ENCODE data around the gene TXLNA.
"Not testable (repeated sequence)": the region's sequence is repeated elsewhere in the genome, so short reads cannot be mapped to it uniquely, and the experiment has no call there.

The TXLNA gene

DNA sequence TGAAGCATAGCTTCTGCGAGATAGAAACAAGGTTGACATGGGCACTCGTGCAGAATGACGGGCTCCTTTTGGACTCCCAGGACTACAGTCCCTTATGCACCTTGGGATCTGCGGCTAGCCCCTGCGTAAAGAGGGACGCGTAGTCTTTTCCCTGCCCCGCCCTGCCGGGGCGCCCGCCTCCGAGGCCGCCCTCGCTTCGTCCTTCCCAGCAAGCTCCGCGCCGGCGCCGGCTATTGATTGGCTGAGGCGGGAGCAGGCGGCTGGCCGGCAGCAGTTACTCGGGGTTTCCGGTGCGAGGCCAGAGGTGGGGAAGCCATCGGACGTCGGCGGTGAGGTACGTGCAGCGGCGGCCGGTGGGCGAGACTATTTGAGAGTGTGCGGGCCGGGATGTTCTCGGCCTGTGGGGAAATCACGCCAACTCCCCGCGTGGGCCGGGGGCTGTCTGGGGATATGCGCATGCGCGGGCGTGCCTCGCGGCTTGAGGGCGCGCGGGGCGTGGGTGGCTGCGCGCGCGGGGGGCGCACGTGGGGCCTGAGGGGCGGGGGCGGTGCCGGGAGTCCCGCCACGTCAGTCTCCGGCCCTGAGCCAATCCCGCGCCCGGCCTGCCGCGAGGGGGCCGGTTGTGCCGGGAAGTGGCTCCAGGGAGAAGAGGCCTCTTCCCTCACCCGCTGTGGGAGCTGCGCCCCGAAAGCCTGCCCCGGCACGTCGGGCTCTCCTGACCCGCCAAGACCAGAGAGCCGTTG lies at the start of gene TXLNA:
TXLNA (plus strand) TSS at position 233 of the 743 bp plus-strand sequence. CDS start 671 bp downstream, outside the sequence.
- TF ChIP-seq, protein P1, sequence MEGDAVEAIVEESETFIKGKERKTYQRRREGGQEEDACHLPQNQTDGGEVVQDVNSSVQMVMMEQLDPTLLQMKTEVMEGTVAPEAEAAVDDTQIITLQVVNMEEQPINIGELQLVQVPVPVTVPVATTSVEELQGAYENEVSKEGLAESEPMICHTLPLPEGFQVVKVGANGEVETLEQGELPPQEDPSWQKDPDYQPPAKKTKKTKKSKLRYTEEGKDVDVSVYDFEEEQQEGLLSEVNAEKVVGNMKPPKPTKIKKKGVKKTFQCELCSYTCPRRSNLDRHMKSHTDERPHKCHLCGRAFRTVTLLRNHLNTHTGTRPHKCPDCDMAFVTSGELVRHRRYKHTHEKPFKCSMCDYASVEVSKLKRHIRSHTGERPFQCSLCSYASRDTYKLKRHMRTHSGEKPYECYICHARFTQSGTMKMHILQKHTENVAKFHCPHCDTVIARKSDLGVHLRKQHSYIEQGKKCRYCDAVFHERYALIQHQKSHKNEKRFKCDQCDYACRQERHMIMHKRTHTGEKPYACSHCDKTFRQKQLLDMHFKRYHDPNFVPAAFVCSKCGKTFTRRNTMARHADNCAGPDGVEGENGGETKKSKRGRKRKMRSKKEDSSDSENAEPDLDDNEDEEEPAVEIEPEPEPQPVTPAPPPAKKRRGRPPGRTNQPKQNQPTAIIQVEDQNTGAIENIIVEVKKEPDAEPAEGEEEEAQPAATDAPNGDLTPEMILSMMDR (conservative IDR thresholded peaks at IDR 0.05; ENCODE audit: low read depth, low read length): no peak
- Histone ChIP-seq H3K79me2 (ENCODE audit: insufficient read depth, low read depth) (peaks cover 45% of the 10 kb centered on the region), H3K4me2 (peak within 1 kb of the TSS; percentile 79), H3K4me3 (IDR thresholded peaks at IDR 0.05; ENCODE audit: insufficient read depth, low read depth, low read length) (peak within 1 kb of the TSS; percentile 48), H2AFZ (ENCODE audit: low read depth) (peak within 1 kb of the TSS; percentile 62), H3K4me1 (ENCODE audit: low read depth, poor library complexity, severe bottlenecking) (peaks cover 65% of the 10 kb centered on the region), H3K27me3 (ENCODE audit: insufficient read depth, low read depth) (no peaks in the 10 kb centered on the region), H4K20me1 (ENCODE audit: insufficient read depth) (no peaks in the 10 kb centered on the region), H3K27ac (peak within 1 kb of the TSS; percentile 56), H3K9ac (peak within 1 kb of the TSS; percentile 80), H3K36me3 (ENCODE audit: insufficient read depth) (peaks cover 19% of the 10 kb centered on the region; the same call in 1 of the 2 replicates)

DNA sequence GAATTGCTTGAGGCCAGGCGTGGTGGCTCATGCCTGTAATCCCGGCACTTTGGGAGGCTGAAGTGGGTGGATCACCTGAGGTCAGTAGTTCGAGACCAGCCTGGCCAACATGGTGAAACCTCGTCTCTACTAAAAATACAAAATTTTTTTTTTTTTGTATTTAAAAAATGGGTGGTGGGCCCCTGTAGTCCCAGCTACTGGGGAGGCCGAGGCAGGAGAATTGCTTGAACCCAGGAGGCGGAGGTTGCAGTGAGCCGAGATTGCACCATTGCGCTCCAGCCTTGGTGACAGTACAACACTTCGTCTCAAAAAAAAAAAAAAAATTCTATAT lies 45.6 kb upstream of the TXLNA start:
- H4K20me1 ChIP-seq (ENCODE audit: insufficient read depth); H3K27me3 ChIP-seq (ENCODE audit: insufficient read depth, low read depth); H3K4me1 ChIP-seq (ENCODE audit: low read depth, poor library complexity, severe bottlenecking); H2AFZ ChIP-seq (ENCODE audit: low read depth); H3K36me3 ChIP-seq (ENCODE audit: insufficient read depth); H3K4me3 ChIP-seq (IDR thresholded peaks at IDR 0.05; ENCODE audit: insufficient read depth, low read depth, low read length); H3K9ac ChIP-seq; H3K4me2 ChIP-seq; H3K27ac ChIP-seq: not testable (repeated sequence)
- peaks cover 59% of the 10 kb centered on the region; the same call in 1 of the 2 replicates for H3K79me2 ChIP-seq (ENCODE audit: insufficient read depth, low read depth)

DNA sequence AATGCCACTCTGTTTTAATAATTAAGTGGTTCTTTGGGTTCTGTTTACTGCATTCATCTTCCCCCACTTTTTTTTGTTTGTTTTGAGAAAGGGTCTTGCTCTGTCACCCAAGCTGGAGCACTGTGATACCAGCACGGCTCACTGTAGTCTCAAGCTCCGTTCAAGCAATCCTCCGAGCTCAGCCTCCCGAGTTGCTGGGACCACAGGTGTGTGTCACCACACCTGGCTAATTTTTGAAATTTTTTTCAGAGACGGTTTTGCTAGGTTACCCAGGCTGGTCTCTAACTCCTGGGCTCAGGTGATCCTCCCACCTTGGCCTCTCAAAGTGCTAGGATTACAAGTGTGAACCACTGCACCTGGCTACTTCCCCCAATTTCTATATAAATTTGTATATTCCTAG lies 42.4 kb upstream of the TXLNA start:
- Histone ChIP-seq H2AFZ (ENCODE audit: low read depth) (no peak overlapping the region), H3K27ac (no peak overlapping the region), H3K4me3 (IDR thresholded peaks at IDR 0.05; ENCODE audit: insufficient read depth, low read depth, low read length) (no peak overlapping the region), H3K79me2 (ENCODE audit: insufficient read depth, low read depth) (peaks cover 61% of the 10 kb centered on the region), H3K4me1 (ENCODE audit: low read depth, poor library complexity, severe bottlenecking) (no peaks in the 10 kb centered on the region), H3K27me3 (ENCODE audit: insufficient read depth, low read depth) (no peaks in the 10 kb centered on the region), H3K4me2 (no peak overlapping the region), H4K20me1 (ENCODE audit: insufficient read depth) (no peaks in the 10 kb centered on the region), H3K9ac (no peak overlapping the region), H3K36me3 (ENCODE audit: insufficient read depth) (no peaks in the 10 kb centered on the region)
- TF ChIP-seq, protein P1 (conservative IDR thresholded peaks at IDR 0.05; ENCODE audit: low read depth, low read length): no peak

DNA sequence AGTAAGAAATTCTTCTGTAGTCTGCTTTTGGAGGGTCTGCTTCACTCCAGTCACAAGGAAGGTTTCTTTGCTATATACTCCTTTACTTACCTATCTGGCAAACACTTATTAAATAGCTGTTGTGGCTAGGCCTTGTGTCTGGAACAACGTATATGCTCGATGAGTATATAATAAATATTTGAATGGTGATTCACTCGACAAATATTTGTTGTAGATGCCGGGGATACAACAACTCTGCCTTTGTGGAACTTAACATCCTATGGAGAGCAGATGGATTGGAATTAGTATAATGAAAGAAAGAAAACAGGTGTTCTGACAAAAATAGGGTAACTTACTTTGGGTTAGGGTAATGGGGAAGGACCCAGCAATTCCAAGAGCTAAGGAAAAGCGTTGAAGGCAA lies 40.5 kb upstream of the TXLNA start:
- Histone ChIP-seq H4K20me1 (ENCODE audit: insufficient read depth) (0 out of 2 replicates have a peak, but pooled peaks cover 3% of the 10 kb centered on the region), H2AFZ (ENCODE audit: low read depth) (no peak overlapping the region), H3K36me3 (ENCODE audit: insufficient read depth) (no peaks in the 10 kb centered on the region), H3K4me3 (IDR thresholded peaks at IDR 0.05; ENCODE audit: insufficient read depth, low read depth, low read length) (no peak overlapping the region), H3K4me1 (ENCODE audit: low read depth, poor library complexity, severe bottlenecking) (peaks cover 14% of the 10 kb centered on the region), H3K9ac (no peak overlapping the region), H3K27me3 (ENCODE audit: insufficient read depth, low read depth) (no peaks in the 10 kb centered on the region), H3K79me2 (ENCODE audit: insufficient read depth, low read depth) (peaks cover 63% of the 10 kb centered on the region), H3K4me2 (no peak overlapping the region), H3K27ac (no peak overlapping the region)
- TF ChIP-seq, protein P1 (conservative IDR thresholded peaks at IDR 0.05; ENCODE audit: low read depth, low read length): no peak

Measured in KMS-11 (cell line).